GM21717 (cell line): ENCODE measurements around the gene APLF.

Experiments used
- ATAC-seq: cut with Tn5 transposase; IDR thresholded peaks from one replicate; pipeline ENCODE4 v1.9.1; 2021; ENCODE audit warnings: mild to moderate bottlenecking, moderate library complexity; ENCODE audit not compliant: unreplicated experiment

Gene APLF

GRCh38 chr2:68472796-68473414 is 5.5 kb downstream of the APLF start:
- ATAC-seq = no peak

DNA sequence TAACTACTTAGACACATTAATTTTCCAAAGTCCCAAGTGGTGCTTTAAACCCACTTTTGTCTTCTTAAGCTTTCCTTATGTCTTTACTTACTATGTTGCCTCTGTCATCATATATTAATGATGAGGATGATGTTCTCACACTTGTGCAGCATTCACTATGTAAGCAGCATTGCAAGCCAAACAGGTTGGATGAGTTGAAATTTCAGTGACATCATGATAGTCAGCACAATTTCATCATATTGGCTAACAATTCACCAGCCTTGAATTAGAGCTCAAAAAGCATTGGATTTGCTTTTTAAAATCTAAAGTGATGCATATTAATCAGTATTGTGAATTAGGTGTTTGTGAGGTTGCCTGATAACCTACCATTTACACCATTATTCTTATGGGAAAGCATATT is 7.7 kb downstream of the APLF start:
- no peak for ATAC-seq

DNA sequence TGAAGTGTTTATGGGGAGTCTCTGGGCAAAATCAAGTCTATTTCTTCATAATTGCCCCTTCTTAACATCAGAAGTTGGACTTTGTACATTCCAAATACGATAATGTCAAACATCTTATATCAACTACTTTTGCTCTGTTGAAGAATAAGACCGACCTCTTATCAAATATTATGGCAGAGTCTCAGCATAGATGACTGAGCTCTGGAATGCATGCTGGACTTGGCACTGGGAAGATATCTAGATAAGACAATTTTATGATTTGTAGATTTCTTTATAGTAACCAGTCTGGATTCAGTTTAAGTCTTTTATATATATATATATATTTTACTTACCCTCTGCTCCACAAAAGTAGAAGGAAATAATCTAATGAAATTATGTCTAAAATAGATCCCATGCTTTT is 8.2 kb downstream of the APLF start:
- no peak for ATAC-seq

- ATAC-seq = no peak
These were observed 9.1 kb downstream of the APLF start for GRCh38 chr2:68476454-68476853.

- ATAC-seq = no peak
These were observed 11.3 kb downstream of the APLF start for GRCh38 chr2:68478688-68479087.

DNA sequence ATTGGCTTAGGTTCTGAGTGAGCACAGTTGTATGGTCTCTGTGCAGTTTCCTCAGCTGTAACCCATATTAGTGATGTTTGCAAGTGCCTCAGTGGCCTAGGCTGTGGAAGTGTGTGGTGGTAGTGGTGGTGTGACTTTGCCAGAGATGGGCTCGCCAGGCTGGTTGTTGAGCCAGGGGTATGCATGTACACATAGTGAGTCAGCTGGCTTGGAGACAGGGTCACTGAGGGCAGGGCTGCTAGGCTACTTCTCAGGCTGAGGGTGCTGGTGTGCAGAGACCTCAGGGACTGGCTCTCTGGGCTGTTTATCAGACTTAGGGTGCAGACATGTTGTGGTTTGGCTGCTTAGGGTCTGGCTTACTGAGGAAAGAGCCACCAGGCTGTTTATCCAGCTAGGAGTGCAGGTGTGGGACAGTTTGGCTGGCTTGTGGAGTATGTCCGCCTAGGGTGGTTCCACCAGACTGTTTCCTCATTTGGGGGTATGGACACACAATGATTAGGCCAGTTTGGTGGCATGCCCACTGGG is 15.0 kb downstream of the APLF start:
- no peak for ATAC-seq

GRCh38 chr2:68483011-68483410 is 15.6 kb downstream of the APLF start:
- ATAC-seq = no peak

- ATAC-seq = no peak
These were observed 20.5 kb downstream of the APLF start for GRCh38 chr2:68487773-68488355.

DNA sequence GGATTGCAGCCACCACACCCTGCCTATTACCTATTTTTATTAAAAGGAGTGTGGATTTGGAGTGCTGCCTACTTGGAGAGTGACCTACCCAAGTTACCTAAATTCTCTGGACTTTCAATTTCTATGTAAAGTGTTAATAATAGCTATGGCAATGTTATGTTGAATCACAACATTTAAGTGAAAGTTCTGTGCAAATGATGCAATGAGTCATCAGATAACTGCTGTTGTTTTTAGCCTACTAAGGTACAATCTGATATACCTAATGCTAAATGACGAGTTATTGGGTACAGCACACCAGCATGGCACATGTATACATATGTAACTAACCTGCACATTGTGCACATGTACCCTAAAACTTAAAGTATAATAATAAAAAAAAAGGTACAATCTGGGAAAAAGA is 21.2 kb downstream of the APLF start:
- ATAC-seq = peak; percentile 56

GRCh38 chr2:68489282-68489681 is 21.9 kb downstream of the APLF start:
- ATAC-seq = no peak

- ATAC-seq = no peak
These were observed 24.2 kb downstream of the APLF start for GRCh38 chr2:68491582-68491981.

GRCh38 chr2:68499133-68499532 is 31.7 kb downstream of the APLF start:
- ATAC-seq = no peak

- no peak for ATAC-seq
These were observed 33.3 kb downstream of the APLF start for GRCh38 chr2:68500649-68501048.

DNA sequence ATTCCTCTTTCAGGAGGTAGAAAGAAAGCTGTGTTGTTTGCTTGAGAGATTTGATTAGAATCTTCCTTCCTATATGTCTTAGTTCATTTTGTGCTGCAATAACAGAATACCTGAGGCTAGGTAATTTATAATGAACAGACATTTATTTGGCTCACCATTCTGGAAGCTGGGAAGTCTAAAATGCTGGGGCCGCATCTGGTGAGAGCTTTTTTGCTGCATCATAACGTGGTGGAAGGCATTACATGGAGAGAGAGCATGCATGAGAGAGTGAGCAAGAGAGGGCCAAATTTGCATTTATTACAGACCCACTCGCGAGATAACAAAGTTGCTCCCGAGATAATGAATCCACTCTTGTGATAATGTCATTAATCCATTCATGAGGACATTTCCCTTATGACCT is 34.4 kb downstream of the APLF start:
- ATAC-seq = no peak

DNA sequence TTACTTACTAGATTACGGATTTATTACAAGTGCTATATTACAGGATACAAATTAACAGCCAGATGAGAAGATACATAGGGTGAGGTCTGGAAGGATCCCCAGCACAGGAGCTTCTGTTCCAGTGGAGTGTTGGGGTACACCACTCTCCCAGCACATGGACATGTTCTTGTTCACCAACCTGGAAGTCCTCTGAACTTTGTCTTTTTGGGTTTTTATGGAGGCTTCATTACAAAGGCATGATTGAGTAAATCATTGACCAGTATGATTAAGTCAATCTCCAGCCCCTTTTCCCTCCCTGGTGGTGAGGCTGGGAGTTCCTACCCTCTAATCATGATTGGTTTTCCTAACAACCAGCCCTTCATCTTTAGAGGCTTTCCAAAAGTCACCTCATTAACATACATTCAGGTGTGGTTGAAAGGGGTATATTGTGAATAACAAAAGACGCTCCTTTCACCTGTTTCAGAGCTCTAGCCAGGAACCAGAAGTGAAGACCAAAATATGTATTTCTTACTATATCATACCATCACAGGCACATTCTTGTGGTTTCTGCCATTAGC is 38.3 kb downstream of the APLF start:
- no peak for ATAC-seq

GRCh38 chr2:68506170-68506569 is 38.8 kb downstream of the APLF start:
- ATAC-seq = no peak

DNA sequence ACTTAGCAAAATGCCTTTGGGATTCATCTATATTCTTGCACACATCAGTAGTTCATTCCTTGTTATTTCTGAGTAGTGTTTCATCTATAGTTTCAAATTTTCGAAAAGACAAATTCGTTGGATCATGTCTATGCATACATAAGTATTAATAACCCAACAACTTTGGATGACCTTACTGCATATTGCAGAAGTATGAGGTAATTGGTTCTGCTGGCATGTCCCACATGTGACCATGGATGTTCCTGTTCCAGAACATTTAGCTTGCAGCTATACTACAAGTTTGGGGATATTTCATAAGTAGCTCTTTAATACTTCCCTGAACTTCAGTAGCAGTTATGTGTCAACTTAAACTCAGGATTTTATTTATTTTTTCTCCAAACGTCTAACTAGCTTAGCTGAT is 44.9 kb downstream of the APLF start:
- ATAC-seq = no peak

GRCh38 chr2:68512966-68513365 is 45.6 kb downstream of the APLF start:
- no peak for ATAC-seq

DNA sequence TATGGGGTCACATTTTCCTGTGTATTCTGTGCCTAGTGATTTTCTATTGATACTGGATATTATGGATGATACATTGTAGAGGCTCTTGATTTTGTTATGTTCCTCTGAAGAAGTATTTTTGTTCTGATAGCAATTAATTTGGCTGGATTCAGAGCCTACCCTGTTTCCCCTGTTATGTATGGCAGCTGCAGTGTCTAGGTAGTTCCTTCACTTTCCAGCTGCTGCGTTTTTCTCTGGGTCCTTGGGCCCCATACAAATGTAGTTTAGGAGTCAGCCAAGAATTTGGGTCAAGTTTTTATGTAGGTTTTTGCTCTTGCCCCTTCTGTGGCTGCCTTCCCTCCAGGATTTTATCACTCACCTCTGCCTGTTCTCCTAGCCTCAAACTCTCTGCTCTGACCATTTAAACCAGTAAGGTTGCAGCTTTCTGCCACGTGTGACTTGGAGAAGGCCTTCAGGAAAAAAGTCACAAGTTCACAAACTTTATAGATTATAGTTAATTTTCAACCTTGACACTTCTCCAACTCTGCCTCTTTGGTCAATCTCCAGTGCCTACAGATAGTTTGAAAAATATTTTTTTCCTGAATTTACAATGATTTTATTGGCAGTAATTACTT is 47.0 kb downstream of the APLF start:
- no peak for ATAC-seq

GRCh38 chr2:68516051-68516955 is 48.9 kb downstream of the APLF start:
- ATAC-seq = no peak

DNA sequence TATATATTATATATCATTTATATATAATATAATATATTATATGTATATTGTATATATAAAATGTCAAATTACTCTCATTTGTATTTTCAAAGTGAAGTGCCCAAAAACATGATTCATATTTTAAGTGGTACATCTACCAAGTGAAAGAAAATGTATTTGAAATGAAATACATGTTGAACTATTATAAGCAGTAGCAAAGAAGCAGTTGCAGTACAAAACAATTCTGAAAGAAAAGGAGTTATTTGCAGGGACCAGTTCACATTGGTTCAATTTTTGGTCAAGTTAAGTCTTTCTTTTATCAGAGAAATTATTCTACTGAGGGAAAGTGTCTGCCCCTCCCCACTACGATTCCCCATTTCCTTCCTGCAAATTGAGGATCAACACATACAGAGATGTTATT is 51.9 kb downstream of the APLF start:
- ATAC-seq = no peak
